Measurements from ENCODE around the gene SHISA6.

The SHISA6 gene

GRCh38 chr17:11406716-11407115, 165.7 kb downstream of the SHISA6 start:
- TF ChIP-seq CTCF (IDR thresholded peaks at IDR 0.05) = no peak
- no peak for DNase-seq (ENCODE audit: low spot score)
- Histone ChIP-seq H3K4me3 (no peak overlapping the region), H3K27ac (no peak overlapping the region)

- no peak overlapping the region for H3K4me3 ChIP-seq
- no peak for DNase-seq (ENCODE audit: low spot score)
- TF ChIP-seq CTCF (IDR thresholded peaks at IDR 0.05) = no peak
- H3K27ac ChIP-seq = no peak overlapping the region
Observed at GRCh38 chr17:11412654-11413053, 171.6 kb downstream of the SHISA6 start.

- no peak for DNase-seq (ENCODE audit: low spot score)
- no peak overlapping the region for H3K27ac ChIP-seq
- no peak overlapping the region for H3K4me3 ChIP-seq
- TF ChIP-seq CTCF (IDR thresholded peaks at IDR 0.05) = no peak
Observed at GRCh38 chr17:11418342-11418741, 177.3 kb downstream of the SHISA6 start.

- no peak for DNase-seq (ENCODE audit: low spot score)
- Histone ChIP-seq H3K4me3 (no peak overlapping the region), H3K27ac (no peak overlapping the region)
- no peak for TF ChIP-seq CTCF (IDR thresholded peaks at IDR 0.05)
Observed at GRCh38 chr17:11430751-11431150, 189.7 kb downstream of the SHISA6 start.

- DNase-seq (ENCODE audit: low spot score) = no peak
- no peak overlapping the region for H3K4me3 ChIP-seq
- no peak for TF ChIP-seq CTCF (IDR thresholded peaks at IDR 0.05)
- H3K27ac ChIP-seq = no peak overlapping the region
Observed at GRCh38 chr17:11438673-11439072, 197.7 kb downstream of the SHISA6 start.

- no peak for DNase-seq (ENCODE audit: low spot score)
- no peak overlapping the region for H3K4me3 ChIP-seq
- H3K27ac ChIP-seq = no peak overlapping the region
- no peak for TF ChIP-seq CTCF (IDR thresholded peaks at IDR 0.05)
Observed at GRCh38 chr17:11441004-11441403, 200.0 kb downstream of the SHISA6 start.

GRCh38 chr17:11446316-11446715, 205.3 kb downstream of the SHISA6 start:
- H3K27ac ChIP-seq = no peak overlapping the region
- H3K4me3 ChIP-seq = no peak overlapping the region
- no peak for TF ChIP-seq CTCF (IDR thresholded peaks at IDR 0.05)
- no peak for DNase-seq (ENCODE audit: low spot score)
